HG03280 (cell line): Measurements from ENCODE around the gene DLG2.
A peak's percentile ranks its signal among the peaks of the same experiment; 100 is the strongest.
"Not testable (repeated sequence)": the region's sequence is repeated elsewhere in the genome, so short reads cannot be mapped to it uniquely, and the experiment has no call there.

Experiments used
- ATAC-seq: cut with Tn5 transposase; IDR thresholded peaks from one replicate; pipeline ENCODE4 v1.9.1; 2021; ENCODE audit warnings: mild to moderate bottlenecking, moderate library complexity; ENCODE audit not compliant: unreplicated experiment

Gene DLG2

GRCh38 chr11:83587797-83588196 is 2039.3 kb downstream of the DLG2 start:
- ATAC-seq, result not testable (repeated sequence)

DNA sequence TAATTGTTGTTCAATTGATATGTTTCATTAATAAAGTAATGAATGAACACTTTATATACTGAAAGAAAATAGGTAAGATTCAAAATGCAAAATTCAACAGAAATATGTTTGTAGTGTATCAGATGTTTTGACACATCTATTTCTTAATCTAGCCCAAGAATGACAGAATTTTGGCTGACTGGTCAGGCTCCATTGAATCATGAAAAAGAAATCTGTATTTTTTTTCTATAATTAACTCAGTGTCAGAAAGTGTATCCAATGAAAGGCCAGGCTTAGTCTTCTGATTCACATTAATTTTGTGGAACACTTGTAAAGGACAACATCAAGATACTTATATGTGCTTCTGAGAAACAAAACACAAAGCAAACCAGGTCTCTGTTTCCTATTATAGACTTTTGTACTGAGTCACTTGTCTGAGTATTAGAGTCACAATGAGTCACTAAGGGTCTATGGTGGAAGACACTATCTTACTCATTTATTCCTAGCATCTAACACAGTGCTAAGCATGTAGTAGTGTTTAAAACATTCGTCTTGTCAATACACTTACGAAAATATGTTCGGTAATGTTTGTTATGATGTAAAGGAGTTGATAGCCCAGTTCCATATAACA is 2043.3 kb downstream of the DLG2 start:
- ATAC-seq, result peak; percentile 93

DNA sequence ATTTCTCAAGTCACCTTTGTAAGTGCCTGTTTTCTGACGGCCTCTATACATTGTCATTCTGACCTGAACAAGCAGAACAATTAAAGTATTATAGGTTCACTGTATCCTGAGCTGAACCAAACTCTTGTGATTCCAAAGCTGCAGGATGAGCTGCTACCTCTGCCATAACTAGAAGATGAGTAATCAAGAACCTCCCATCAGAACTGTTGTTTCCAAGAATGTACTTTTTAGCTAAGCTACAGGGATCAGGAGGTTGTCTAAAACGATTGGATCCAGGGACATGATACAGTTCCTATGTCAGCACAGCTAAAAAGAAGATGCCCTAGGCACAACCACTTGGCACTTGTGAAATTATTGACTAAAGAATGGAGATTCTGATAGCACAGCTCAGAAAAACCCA is 2052.6 kb downstream of the DLG2 start:
- no peak for ATAC-seq

- ATAC-seq, result no peak
These were observed 2054.3 kb downstream of the DLG2 start for GRCh38 chr11:83572581-83573496.

DNA sequence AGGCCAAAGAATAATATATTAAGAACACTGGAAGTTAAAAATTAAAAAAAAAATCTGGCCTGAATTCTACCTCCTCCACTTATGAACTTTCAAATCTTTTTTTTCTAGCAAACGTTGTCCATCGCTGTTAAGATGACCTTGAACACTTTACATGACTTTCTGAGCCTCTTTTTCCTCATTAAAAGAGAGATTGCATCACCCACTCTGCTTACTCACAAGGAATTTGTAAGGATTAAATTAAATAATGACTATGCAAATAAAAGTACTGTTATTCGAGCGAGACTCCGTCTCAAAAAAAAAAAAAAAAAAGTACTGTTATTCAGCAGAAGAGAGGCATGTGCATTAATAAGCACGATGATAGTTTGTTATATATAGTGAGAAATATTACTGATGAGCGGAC is 2055.8 kb downstream of the DLG2 start:
- ATAC-seq, result no peak

GRCh38 chr11:83569134-83569805 is 2057.9 kb downstream of the DLG2 start:
- no peak for ATAC-seq

- ATAC-seq, result no peak
These were observed 2058.6 kb downstream of the DLG2 start for GRCh38 chr11:83568516-83568915.

DNA sequence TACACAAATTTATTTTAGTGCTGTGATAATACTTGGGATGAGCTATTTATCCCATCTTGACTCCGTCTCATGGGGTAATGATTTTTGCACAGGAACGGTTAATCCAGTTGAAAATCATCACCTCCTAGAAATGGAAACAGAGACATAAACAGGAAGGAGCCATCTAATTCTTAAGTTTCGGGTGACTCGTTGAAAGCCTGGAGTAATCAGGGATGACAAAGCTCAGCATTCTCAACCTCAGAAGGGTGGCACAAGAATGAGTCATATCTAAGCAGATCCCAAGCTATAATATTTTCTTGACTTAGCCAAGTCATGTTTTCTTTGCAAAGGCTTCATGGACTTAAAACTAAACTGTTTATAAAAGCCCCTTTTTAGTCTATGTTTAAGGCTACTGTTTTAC is 2060.2 kb downstream of the DLG2 start:
- no peak for ATAC-seq

GRCh38 chr11:83564870-83565269 is 2062.3 kb downstream of the DLG2 start:
- no peak for ATAC-seq

- ATAC-seq, result no peak
These were observed 2068.9 kb downstream of the DLG2 start for GRCh38 chr11:83558281-83558680.

GRCh38 chr11:83557653-83558052 is 2069.5 kb downstream of the DLG2 start:
- no peak for ATAC-seq

DNA sequence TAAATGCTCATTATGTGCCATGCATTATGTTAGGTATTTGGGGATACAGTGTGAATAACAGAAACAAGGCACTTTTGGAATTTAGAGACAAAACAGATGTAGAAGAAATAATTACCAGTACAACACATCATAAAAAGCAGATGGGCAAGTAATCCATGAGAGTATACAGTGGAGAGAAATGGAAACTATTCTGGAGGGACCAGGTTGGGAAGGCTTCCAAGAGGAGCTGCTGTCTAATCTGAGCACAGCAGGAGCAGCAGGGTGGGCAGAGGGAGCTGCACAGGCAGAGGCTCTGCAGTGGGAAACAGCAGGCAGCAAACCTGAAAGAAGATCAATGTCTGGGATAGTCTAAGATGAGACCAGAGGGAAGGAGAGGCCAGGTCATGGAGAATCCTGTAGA is 2072.3 kb downstream of the DLG2 start:
- ATAC-seq, result no peak

DNA sequence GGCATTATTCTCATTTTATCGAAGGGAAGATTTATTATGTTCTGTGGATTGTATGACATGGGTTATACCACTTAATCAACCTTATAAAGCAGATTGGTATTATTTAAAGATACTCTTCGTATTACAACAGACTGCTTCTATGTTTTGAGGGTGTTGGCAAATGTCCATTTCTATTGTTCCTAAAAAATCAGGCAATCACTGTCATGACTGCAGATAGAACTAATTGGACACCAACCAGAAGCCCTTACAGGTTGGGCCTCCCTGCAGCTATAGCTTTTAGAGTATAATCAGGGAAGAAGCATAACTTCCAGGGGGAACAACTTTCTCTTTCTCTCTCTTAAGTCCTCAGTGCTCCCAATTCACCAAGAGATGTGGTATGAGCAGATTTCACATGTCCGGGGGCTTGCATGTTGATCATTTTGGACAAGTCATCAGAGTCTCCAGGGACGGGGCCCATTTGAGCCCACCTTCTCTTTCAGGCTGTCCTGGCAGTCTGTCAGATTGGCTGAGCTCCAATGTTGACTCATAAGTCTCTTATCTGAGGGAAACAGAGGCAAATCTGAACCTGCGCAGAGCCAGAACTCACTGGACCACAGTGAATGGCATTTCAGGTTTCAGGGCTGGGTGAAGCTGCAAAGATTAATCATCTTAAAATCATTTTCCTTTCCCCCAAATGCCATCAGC is 2077.0 kb downstream of the DLG2 start:
- no peak for ATAC-seq

GRCh38 chr11:83546368-83546767 is 2080.8 kb downstream of the DLG2 start:
- ATAC-seq, result no peak

- ATAC-seq, result no peak
These were observed 2081.5 kb downstream of the DLG2 start for GRCh38 chr11:83545494-83546260.

DNA sequence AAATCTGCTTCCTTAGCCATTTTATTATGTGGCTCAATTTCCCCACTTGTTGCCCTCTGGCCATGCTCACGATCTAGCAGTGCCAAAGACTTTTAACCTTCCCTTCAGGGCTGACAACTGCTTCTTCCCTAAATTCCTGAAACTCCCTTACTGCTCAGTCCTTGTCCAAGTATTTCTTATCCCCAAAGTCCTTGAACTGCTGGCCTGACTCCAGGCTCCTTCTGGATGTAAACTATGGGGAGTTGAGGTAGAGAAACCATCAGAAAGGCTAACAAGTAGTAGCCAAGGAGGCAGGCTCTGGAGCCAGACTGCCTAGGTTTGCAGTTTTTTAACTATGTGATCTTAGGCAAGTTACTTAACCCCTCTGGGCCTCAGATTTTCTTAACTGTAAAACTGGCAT is 2082.3 kb downstream of the DLG2 start:
- ATAC-seq, result no peak

GRCh38 chr11:83543706-83544439 is 2083.3 kb downstream of the DLG2 start:
- no peak for ATAC-seq

- no peak for ATAC-seq
These were observed 2084.3 kb downstream of the DLG2 start for GRCh38 chr11:83542861-83543260.

DNA sequence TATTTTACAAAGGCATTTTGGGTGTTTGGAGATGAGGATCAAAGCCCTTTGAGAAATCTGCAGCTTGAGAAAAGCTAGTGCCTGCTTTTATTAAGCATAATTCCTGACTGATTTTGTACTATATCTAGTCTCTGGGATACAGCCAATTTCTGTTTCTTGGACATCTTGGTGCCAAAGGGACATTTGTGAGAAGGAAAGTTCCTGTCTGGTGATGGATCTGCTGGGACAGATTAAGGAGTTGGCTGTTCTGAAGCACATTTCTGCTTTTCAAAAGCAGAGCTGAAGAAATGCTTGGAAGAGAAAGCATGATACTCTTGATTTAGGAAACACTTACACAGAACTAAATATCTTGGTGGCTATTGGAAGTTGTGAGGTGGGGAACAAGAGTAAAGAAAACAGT is 2086.4 kb downstream of the DLG2 start:
- ATAC-seq, result no peak
